MG63 (cell line): ENCODE measurements around the gene PDLIM5. TPM values are rescaled to one million over a fixed set of nuclear protein-coding genes. Genes with fewer than 3 reads are reported as not detected.
"Not testable (repeated sequence)": the region's sequence is repeated elsewhere in the genome, so short reads cannot be mapped to it uniquely, and the experiment has no call there.

Experiments
- DNase-seq: peaks from one replicate; pipeline ENCODE4 v3.0.0-alpha.2; 2020
- H3K27me3 ChIP-seq: fragments of 250-450 bp; sonication (Bioruptor Pico); 2 replicates; pipeline ENCODE4 v1.5.1; 2020; ENCODE audit warnings: mild to moderate bottlenecking, moderate library complexity
- H3K36me3 ChIP-seq: fragments of 250-450 bp; sonication (Bioruptor Pico); 2 replicates; pipeline ENCODE4 v1.5.1; 2020; ENCODE audit warnings: mild to moderate bottlenecking, moderate library complexity
- H3K4me3 ChIP-seq: fragments of 250-450 bp; sonication (Bioruptor Pico); 2 replicates; pipeline ENCODE4 v1.5.1; 2020; ENCODE audit warnings: mild to moderate bottlenecking, moderate library complexity
- H3K9me3 ChIP-seq: fragments of 250-450 bp; sonication (Bioruptor Pico); 2 replicates; pipeline ENCODE4 v1.5.1; 2020; ENCODE audit warnings: mild to moderate bottlenecking, moderate library complexity
- total RNA-seq: library from RNA; depleted of rRNA; stranded (reverse); fragments of >200 nt; shearing (Covaris generic); gene quantifications from 2 replicates; pipeline ENCODE4 v1.2.3, GENCODE V29; 2014; ENCODE audit warnings: low replicate concordance

Gene PDLIM5
- total RNA-seq, 1 experiment from 2014 or later: 19.4 TPM

DNA sequence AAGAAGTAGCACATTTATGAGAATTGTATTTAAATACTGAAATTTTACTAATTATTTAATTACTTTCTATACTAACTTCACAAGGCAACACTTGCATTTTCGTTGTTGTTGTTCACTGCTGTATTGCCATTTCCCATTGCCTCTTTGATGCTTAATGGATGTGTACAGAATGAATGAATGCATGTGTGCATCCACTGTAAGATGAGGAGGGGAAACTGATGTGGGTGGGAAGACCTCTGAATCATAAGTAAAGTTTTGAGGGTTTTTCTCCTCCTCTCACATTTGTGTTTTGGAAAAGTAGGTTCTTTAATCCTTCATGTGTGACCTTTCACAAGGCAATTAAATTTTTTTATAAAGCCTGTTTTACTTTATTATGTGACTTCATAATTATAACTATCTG, 46.8 kb downstream of the PDLIM5 start:
- Histone ChIP-seq H3K27me3 (no peaks in the 10 kb centered on the region), H3K9me3 (no peaks in the 10 kb centered on the region), H3K36me3 (no peaks in the 10 kb centered on the region), H3K4me3 (no peak overlapping the region)
- DNase-seq: no peak

DNA sequence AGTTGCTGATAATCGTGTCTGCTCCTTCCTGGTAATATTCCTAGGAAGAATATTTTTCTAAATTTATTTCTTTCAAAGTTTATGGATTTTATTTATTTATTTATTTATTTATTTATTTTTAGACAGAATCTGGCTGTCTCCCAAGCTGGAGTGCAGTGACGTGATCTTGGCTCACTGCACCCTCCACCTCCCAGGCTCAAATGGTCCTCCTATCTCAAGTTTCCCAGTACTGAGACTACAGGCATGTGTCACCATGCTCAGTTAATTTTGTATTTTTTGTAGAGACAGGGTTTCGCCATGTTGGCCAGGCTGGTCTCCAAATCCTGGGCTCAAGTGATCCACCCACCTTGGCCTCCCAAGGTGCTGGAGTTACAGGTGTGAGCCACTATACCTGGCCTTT, 48.9 kb downstream of the PDLIM5 start:
- no peaks in the 10 kb centered on the region for H3K27me3 ChIP-seq
- DNase-seq: no peak
- no peaks in the 10 kb centered on the region for H3K9me3 ChIP-seq
- no peaks in the 10 kb centered on the region for H3K36me3 ChIP-seq
- H3K4me3 ChIP-seq: no peak overlapping the region

- no peaks in the 10 kb centered on the region for H3K9me3 ChIP-seq
- H3K36me3 ChIP-seq: no peaks in the 10 kb centered on the region
- H3K27me3 ChIP-seq: no peaks in the 10 kb centered on the region
- DNase-seq: no peak
- H3K4me3 ChIP-seq: no peak overlapping the region
These were observed 52.8 kb downstream of the PDLIM5 start for GRCh38 chr4:94504545-94504944.

GRCh38 chr4:94506822-94507221, 55.1 kb downstream of the PDLIM5 start:
- Histone ChIP-seq H3K9me3 (no peaks in the 10 kb centered on the region), H3K27me3 (no peaks in the 10 kb centered on the region), H3K4me3 (no peak overlapping the region), H3K36me3 (peaks cover 4% of the 10 kb centered on the region)
- DNase-seq: no peak

GRCh38 chr4:94507281-94507680, 55.5 kb downstream of the PDLIM5 start:
- Histone ChIP-seq H3K27me3 (no peaks in the 10 kb centered on the region), H3K36me3 (peaks cover 4% of the 10 kb centered on the region), H3K9me3 (no peaks in the 10 kb centered on the region), H3K4me3 (no peak overlapping the region)
- no peak for DNase-seq

GRCh38 chr4:94507708-94508107, 56.0 kb downstream of the PDLIM5 start:
- H3K27me3 ChIP-seq: no peaks in the 10 kb centered on the region
- peak; percentile 48 for DNase-seq
- peaks cover 4% of the 10 kb centered on the region for H3K36me3 ChIP-seq
- no peak overlapping the region for H3K4me3 ChIP-seq
- no peaks in the 10 kb centered on the region for H3K9me3 ChIP-seq

- Histone ChIP-seq H3K27me3 (no peaks in the 10 kb centered on the region), H3K4me3 (no peak overlapping the region), H3K9me3 (no peaks in the 10 kb centered on the region), H3K36me3 (peaks cover 4% of the 10 kb centered on the region)
- DNase-seq: peak; percentile 6
These were observed 56.6 kb downstream of the PDLIM5 start for GRCh38 chr4:94508296-94508695.

DNA sequence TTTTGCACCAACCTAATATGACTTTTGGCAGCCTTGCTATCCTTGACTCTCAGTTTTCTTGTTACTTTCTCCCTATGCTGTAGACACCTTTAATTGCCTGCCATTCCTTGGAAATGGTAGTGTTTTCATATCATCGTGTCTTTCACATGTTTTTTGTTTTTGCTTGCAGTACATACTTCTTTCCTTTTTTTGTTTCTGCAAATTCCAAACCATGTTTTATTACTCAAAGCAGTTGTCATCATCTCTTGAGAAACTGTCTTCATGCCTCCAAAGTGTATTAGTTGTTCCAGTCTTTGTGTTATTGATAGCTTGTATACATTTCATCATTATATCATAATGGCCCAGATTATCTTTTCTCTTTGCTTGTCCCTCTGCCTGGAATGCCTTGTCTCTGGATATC, 57.1 kb downstream of the PDLIM5 start:
- peaks cover 4% of the 10 kb centered on the region for H3K36me3 ChIP-seq
- H3K9me3 ChIP-seq: no peaks in the 10 kb centered on the region
- DNase-seq: no peak
- no peak overlapping the region for H3K4me3 ChIP-seq
- H3K27me3 ChIP-seq: no peaks in the 10 kb centered on the region

DNA sequence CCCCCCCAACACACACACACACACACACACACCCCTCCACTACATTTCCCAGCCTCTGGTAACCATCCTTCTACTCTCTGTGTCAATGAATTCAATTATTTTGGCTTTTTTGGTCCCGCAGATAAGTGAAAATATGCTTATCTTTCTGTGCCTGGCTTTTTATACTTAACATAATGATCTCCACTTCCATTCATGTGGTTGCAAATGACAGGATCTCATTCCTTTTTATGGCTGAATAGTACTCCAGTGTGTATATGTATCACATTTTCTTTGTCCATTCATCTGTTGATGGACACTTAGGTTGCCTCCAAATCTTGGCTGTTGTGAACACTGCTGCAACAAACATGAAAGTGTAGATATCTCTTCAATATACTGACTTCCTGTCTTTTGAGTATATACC, 59.8 kb downstream of the PDLIM5 start:
- peaks cover 4% of the 10 kb centered on the region for H3K36me3 ChIP-seq
- no peaks in the 10 kb centered on the region for H3K27me3 ChIP-seq
- no peak overlapping the region for H3K4me3 ChIP-seq
- DNase-seq: no peak
- H3K9me3 ChIP-seq: no peaks in the 10 kb centered on the region

- H3K4me3 ChIP-seq, H3K27me3 ChIP-seq, DNase-seq, H3K9me3 ChIP-seq, H3K36me3 ChIP-seq: not testable (repeated sequence)
These were observed 61.8 kb downstream of the PDLIM5 start for GRCh38 chr4:94513532-94513931.

DNA sequence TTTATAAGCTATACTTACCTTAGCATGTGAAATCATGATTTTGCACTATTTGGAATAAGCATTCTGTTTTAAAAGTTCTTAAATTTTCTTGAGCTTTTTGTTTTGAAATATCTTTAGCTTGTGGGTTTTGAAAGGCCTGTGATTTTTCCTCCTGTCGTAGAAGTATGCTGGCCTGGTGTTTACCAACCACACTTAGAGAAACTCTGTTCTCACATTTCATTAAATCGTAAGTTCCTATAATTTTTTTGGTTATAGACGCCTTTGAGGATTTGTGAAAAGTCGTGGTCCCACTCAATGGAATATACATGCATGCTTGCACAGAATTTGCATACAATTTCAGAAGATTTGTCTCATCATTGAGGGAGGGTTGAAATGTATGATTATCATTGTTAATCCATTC, 63.6 kb downstream of the PDLIM5 start:
- no peak for DNase-seq
- no peak overlapping the region for H3K4me3 ChIP-seq
- no peaks in the 10 kb centered on the region for H3K27me3 ChIP-seq
- no peaks in the 10 kb centered on the region; the same call in none of the 2 replicates for H3K36me3 ChIP-seq
- H3K9me3 ChIP-seq: no peaks in the 10 kb centered on the region

- Histone ChIP-seq H3K36me3 (no peaks in the 10 kb centered on the region; the same call in 1 of the 2 replicates), H3K4me3 (no peak overlapping the region), H3K9me3 (no peaks in the 10 kb centered on the region), H3K27me3 (no peaks in the 10 kb centered on the region)
- no peak for DNase-seq
These were observed 64.3 kb downstream of the PDLIM5 start for GRCh38 chr4:94516067-94516466.

DNA sequence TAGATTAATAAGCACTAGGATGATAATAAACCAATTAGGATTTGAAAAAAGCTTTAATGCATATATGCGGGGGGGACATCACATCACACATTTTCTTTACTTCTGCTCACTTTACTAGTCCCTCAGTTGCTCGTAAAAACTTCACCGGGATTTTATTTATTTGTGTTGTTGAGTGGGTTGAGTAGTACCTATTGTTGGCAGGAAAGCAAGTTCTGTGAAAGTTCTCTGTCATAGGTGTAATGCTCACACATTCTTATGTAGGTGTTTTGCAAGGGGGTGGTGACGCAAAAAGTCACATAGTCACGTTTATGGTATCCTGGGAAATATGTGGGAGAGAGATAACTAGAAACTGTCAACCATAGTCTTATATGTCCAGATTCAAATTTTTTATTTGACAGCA, 65.3 kb downstream of the PDLIM5 start:
- no peak overlapping the region for H3K4me3 ChIP-seq
- H3K36me3 ChIP-seq: no peaks in the 10 kb centered on the region; the same call in 1 of the 2 replicates
- DNase-seq: no peak
- H3K27me3 ChIP-seq: no peaks in the 10 kb centered on the region
- H3K9me3 ChIP-seq: no peaks in the 10 kb centered on the region

- DNase-seq: no peak
- Histone ChIP-seq H3K9me3 (no peaks in the 10 kb centered on the region), H3K4me3 (no peak overlapping the region), H3K27me3 (no peaks in the 10 kb centered on the region), H3K36me3 (no peaks in the 10 kb centered on the region; the same call in 1 of the 2 replicates)
These were observed 65.8 kb downstream of the PDLIM5 start for GRCh38 chr4:94517492-94517891.

DNA sequence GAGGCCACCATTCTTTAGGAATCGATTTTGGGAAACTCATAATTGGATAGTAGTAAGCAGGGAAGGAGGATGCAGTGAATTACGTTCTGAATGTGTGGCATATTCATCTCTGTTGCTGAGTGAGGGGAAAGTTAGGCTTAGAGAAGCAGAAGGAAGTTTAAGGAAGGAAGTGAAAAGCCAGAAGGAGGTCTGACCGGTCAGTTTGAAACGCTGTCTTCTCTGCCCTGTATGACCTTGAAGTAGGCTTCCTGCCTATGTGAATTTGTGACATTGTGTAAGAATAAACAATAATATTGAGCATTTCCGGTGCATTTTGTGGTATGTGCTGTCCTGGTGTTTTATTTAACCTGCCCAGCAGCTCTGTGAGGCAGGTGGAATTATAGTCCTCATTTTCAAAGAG, 67.3 kb downstream of the PDLIM5 start:
- Histone ChIP-seq H3K9me3 (no peaks in the 10 kb centered on the region), H3K4me3 (no peak overlapping the region), H3K36me3 (no peaks in the 10 kb centered on the region; the same call in 1 of the 2 replicates), H3K27me3 (no peaks in the 10 kb centered on the region)
- no peak for DNase-seq

DNA sequence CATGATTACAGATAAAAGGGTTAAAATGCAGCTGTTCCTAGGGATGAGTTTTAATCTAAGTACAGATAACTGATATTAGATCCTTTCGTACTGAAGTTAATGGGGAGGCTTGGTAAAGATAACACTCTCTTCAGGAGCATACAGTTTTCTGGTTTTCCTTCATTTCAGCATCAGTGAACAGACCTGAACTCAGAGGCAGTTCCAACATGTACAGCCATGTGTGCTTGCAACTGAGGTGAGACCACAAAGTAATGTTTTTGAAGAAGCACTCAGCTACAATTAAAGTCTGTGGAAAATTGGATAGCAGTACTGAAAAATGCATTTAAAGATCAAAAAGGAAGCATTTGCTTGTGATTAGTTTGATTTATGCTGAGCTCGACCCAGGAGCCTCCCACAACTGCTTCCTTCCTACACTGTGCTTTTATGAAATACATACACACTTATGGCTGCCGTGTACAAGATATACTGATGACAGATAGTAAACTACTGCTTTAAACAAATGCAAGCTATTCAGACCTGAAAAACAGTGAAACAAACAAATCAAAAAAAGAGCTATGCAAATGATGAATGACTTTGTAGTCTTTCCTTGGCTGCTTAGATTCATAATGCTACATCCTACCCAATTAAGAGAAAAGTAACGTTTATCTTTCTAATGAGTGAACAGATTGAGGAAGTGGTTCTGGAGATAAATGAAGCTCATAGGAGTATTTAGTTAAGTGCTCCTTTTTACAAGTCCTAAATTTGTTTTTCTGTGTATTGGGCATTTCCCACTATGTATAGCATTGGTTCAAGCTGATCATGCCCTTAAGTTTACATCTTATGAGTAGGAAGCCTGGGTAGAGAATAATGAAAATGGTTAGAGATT, 68.4 kb downstream of the PDLIM5 start:
- Histone ChIP-seq H3K4me3 (no peak overlapping the region), H3K27me3 (no peaks in the 10 kb centered on the region), H3K36me3 (no peaks in the 10 kb centered on the region; the same call in 1 of the 2 replicates), H3K9me3 (no peaks in the 10 kb centered on the region)
- DNase-seq: no peak

- no peak for DNase-seq
These were observed 71.4 kb downstream of the PDLIM5 start for GRCh38 chr4:94523033-94523580.

DNA sequence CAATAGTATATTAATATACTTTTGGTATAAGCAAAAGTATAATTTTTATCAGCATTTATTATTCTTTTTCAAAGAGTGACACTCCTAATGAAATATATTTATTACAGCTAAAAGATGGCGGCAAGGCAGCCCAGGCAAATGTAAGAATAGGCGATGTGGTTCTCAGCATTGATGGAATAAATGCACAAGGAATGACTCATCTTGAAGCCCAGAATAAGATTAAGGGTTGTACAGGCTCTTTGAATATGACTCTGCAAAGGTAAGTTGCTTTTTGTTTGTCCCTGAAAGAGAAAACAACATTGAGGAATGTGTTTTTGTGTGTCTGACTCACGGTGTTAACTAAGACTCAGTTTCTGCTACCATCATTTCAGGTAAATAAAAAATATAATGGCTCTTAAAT, 71.9 kb downstream of the PDLIM5 start:
- Histone ChIP-seq H3K36me3 (no peaks in the 10 kb centered on the region; the same call in 1 of the 2 replicates), H3K9me3 (no peaks in the 10 kb centered on the region), H3K4me3 (no peak overlapping the region), H3K27me3 (no peaks in the 10 kb centered on the region)
- DNase-seq: no peak

More at GRCh38 chr4:94523033-94523580, 71.4 kb downstream of the PDLIM5 start:
- Histone ChIP-seq H3K36me3 (no peaks in the 10 kb centered on the region; the same call in 1 of the 2 replicates), H3K9me3 (no peaks in the 10 kb centered on the region), H3K4me3 (no peak overlapping the region), H3K27me3 (no peaks in the 10 kb centered on the region)
